Measurements from ENCODE around the gene GNG13. TPM values are rescaled to one million over a fixed set of nuclear protein-coding genes. Genes with fewer than 3 reads are reported as not detected.

GNG13 gene
- total RNA-seq, 1 experiment from 2014 or later = 0.23 TPM

DNA sequence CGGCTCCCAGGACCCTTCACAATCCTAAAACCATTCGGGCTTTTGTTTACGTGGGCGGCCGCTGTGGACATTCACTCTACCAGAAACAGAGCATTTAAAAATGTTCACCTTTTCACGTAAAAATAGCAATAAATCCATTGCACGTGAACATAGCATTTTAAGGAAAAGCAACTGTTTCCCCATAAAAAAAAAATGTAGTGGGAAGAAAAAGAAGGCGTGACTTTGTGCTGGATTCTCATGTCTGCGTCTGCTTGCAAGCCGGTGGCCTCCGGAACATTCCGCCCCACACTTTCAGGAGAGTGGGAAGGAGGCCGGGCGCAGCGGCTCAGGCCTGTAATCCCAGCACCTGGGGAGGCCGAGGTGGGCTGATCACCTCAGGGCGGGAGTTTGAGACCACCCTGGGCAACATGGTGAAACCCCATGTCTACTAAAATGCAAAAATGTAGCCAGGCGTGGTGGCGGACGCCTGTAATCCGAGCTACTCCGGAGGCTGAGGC lies 13.4 kb upstream of the GNG13 start:
- Histone ChIP-seq H3K4me3 (ENCODE audit: low read depth in 2 of 2, low read length in 2 of 2) (peak overlapping the region in 1 of 2 experiments; percentile 41; a peak in 1 of 4 replicates), H3K36me3 (ENCODE audit: control insufficient read depth, insufficient read depth, low read length) (no peaks in the 10 kb centered on the region), H3K4me1 (ENCODE audit: control insufficient read depth, insufficient read depth, low read length) (peaks cover 4% of the 10 kb centered on the region; the same call in 1 of the 2 replicates), H3K27ac (ENCODE audit: low read length) (no peak overlapping the region), H3K9me3 (ENCODE audit: control insufficient read depth, insufficient read depth, low read depth, low read length) (no peaks in the 10 kb centered on the region), H3K27me3 (ENCODE audit: control insufficient read depth, insufficient read depth, low read length) (no peaks in the 10 kb centered on the region)
- ATAC-seq = no peak
- DNase-seq (ENCODE audit: low read depth, low spot score) = no peak
- CTCF ChIA-PET = no interaction called here
- POLR2A ChIA-PET = no interaction called here
- intact Hi-C loops (cut with micrococcal nuclease; ENCODE audit: unreplicated experiment) = loop anchor here (1.0 kb wide), 1 partner anchor 240 kb away; no protein-coding TSS in a partner anchor
- in situ Hi-C loops (cut with HindIII; ENCODE audit: low pct_unique_long_range_greater_than_20kb, low sequenced_read_pairs) = no loop called here
- TF ChIP-seq POLR2AphosphoS5 (IDR thresholded peaks at IDR 0.05; ENCODE audit: low read depth, low read length) (no peak), TCF7L2 (IDR thresholded peaks at IDR 0.05; ENCODE audit: low read depth, low read length) (no peak), SIN3A (IDR thresholded peaks at IDR 0.05; ENCODE audit: borderline replicate concordance, insufficient read depth, low read depth, low read length) (no peak)
- TF ChIP-seq, protein P1, sequence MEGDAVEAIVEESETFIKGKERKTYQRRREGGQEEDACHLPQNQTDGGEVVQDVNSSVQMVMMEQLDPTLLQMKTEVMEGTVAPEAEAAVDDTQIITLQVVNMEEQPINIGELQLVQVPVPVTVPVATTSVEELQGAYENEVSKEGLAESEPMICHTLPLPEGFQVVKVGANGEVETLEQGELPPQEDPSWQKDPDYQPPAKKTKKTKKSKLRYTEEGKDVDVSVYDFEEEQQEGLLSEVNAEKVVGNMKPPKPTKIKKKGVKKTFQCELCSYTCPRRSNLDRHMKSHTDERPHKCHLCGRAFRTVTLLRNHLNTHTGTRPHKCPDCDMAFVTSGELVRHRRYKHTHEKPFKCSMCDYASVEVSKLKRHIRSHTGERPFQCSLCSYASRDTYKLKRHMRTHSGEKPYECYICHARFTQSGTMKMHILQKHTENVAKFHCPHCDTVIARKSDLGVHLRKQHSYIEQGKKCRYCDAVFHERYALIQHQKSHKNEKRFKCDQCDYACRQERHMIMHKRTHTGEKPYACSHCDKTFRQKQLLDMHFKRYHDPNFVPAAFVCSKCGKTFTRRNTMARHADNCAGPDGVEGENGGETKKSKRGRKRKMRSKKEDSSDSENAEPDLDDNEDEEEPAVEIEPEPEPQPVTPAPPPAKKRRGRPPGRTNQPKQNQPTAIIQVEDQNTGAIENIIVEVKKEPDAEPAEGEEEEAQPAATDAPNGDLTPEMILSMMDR (IDR thresholded peaks at IDR 0.05) = no peak
- TF ChIP-seq, protein P2, sequence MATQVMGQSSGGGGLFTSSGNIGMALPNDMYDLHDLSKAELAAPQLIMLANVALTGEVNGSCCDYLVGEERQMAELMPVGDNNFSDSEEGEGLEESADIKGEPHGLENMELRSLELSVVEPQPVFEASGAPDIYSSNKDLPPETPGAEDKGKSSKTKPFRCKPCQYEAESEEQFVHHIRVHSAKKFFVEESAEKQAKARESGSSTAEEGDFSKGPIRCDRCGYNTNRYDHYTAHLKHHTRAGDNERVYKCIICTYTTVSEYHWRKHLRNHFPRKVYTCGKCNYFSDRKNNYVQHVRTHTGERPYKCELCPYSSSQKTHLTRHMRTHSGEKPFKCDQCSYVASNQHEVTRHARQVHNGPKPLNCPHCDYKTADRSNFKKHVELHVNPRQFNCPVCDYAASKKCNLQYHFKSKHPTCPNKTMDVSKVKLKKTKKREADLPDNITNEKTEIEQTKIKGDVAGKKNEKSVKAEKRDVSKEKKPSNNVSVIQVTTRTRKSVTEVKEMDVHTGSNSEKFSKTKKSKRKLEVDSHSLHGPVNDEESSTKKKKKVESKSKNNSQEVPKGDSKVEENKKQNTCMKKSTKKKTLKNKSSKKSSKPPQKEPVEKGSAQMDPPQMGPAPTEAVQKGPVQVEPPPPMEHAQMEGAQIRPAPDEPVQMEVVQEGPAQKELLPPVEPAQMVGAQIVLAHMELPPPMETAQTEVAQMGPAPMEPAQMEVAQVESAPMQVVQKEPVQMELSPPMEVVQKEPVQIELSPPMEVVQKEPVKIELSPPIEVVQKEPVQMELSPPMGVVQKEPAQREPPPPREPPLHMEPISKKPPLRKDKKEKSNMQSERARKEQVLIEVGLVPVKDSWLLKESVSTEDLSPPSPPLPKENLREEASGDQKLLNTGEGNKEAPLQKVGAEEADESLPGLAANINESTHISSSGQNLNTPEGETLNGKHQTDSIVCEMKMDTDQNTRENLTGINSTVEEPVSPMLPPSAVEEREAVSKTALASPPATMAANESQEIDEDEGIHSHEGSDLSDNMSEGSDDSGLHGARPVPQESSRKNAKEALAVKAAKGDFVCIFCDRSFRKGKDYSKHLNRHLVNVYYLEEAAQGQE (IDR thresholded peaks at IDR 0.05; ENCODE audit: insufficient read depth in 1 of 2, low read depth in 2 of 2, low read length in 1 of 2) = no peak
- BruUV-seq (replicated peaks) = no TSS peak

DNA sequence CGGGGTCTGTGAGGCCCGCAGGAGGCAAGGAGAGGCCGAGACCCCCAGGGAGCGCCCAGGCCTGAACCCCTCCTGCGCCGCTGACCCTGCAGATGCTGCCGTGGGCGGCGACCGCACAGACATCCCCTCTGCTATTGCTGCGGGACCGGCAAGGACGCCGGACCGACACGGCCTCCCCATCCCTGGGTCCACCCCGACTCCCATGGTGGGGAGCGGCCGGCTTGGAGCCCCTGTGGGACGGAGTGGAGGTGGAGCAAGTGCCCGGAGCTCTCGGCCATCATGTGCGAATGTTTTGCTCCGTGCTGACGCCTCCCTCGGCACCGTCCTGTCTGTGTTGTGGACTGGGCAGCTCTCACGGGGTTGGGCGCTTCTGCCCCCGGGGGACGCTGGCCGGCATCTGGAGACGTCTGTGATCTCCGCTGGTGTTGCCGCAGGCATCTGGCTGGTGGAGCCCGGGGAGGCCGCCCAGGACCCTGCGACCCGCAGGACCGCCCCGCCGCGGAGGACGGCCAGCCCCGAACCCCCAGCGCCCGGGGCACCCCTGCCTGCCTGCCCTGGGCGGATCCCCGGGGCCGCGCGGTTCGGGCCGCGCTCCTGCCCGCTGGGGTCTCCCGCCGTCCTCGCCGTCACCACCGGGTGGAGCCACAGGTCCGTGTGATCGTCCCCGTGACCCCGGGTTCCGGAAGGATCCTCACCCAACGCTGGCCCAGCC lies 12.8 kb upstream of the GNG13 start:
- ATAC-seq = peak; percentile 89
- DNase-seq (ENCODE audit: low read depth, low spot score) = no peak
- peak overlapping the region; percentile 34 to 41 for H3K4me3 ChIP-seq (ENCODE audit: low read depth in 2 of 2, low read length in 2 of 2)
- intact Hi-C loops (cut with micrococcal nuclease; ENCODE audit: unreplicated experiment) = loop anchor here (1.0 kb wide), 1 partner anchor 241 kb away; no protein-coding TSS in a partner anchor
- in situ Hi-C loops (cut with HindIII; ENCODE audit: low pct_unique_long_range_greater_than_20kb, low sequenced_read_pairs) = no loop called here
- H3K9me3 ChIP-seq (ENCODE audit: control insufficient read depth, insufficient read depth, low read depth, low read length) = no peaks in the 10 kb centered on the region
- no TSS peak for BruUV-seq (replicated peaks)
- no peak overlapping the region for H3K27ac ChIP-seq (ENCODE audit: low read length)
- ChIA-PET POLR2A (no interaction called here), CTCF (no interaction called here)
- peaks cover 7% of the 10 kb centered on the region; the same call in 1 of the 2 replicates for H3K4me1 ChIP-seq (ENCODE audit: control insufficient read depth, insufficient read depth, low read length)
- H3K36me3 ChIP-seq (ENCODE audit: control insufficient read depth, insufficient read depth, low read length) = no peaks in the 10 kb centered on the region
- no peaks in the 10 kb centered on the region for H3K27me3 ChIP-seq (ENCODE audit: control insufficient read depth, insufficient read depth, low read length)
- TF ChIP-seq, protein P1 (IDR thresholded peaks at IDR 0.05) = peak; percentile 90
- no peak for TF ChIP-seq SIN3A (IDR thresholded peaks at IDR 0.05; ENCODE audit: borderline replicate concordance, insufficient read depth, low read depth, low read length)

Data from Panc1 (cell line).